GM19238 (cell line): ENCODE measurements around the gene PLAGL2.
"Not testable (repeated sequence)": the region's sequence is repeated elsewhere in the genome, so short reads cannot be mapped to it uniquely, and the experiment has no call there.

ENCODE experiments used
- DNase-seq: peaks from one replicate; pipeline ENCODE4 v3.0.0; 2011; ENCODE audit warnings: low spot score; ENCODE audit not compliant: insufficient read length

PLAGL2 gene

DNA sequence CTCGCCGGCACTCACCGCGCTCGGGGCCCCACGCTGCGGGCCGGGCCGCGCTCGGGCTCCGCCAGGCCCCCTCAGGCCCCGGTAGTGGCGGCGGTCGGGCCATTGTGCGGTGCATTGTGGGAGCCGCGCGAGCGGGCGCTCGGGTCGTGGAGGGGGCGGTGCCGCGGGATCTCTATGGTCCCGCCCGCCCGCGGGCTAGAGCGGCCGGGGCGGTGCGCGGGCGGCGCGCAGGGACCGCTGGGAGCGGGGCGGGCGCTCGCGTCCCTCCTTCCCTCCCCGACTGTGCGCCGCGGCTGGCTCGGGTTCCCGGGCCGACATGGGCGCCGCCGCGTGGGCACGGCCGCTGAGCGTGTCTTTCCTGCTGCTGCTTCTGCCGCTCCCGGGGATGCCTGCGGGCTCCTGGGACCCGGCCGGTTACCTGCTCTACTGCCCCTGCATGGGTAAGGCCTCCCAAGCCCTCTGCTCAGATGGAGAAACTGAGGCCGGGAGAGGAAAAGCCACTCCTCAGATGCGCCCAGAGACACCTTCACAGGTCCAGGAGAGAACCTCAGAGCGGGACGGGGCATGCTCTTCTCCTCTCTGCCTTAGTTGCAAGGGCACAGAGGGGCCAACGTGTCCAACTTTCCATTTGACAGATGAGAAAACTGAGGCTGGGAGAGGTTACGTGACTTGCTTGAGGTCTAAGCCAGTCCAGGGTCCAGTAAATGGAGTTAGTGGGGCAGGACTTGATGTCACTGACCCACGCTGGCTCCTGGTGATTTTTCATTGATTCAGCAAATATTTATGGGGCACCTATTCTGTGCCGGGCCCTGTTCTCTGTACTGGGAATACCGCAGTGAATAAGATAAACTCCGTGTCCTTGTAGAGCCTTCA, at the start of gene PLAGL2, which contains the start of gene POFUT1:
Gene PLAGL2 (minus strand): TSS at position 118 of the 873 bp plus-strand sequence. CDS start 5,565 bp downstream, outside the sequence.
Gene POFUT1 (plus strand): TSS at position 255 of the 873 bp plus-strand sequence. CDS start 62 bp downstream, at position 317.
- DNase-seq = peak; percentile 99

DNA sequence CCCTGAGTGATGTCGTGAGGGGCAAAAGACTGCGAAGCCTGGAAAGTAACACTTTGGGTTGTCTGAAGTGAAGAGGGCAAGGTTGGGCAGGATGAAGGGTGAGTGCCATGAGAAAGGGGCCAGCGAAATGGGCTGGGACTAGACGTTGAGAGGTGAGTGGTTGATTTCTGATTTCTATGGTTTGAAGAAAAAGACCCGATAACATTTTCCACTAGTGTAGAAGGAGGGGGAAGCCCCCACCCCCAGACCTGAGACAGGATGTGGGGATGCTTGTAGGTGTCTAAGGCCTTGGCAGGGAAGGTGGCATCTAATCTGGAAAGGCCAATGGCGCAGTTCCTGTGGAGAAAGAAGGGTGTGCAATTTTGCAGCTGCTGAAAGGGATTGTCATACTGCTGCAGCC, 44.6 kb upstream of the PLAGL2 start:
- DNase-seq = no peak

- no peak for DNase-seq
Observed at GRCh38 chr20:32251470-32251869, 43.9 kb upstream of the PLAGL2 start.

- no peak for DNase-seq
Observed at GRCh38 chr20:32249030-32249738, 41.6 kb upstream of the PLAGL2 start.

- no peak for DNase-seq
Observed at GRCh38 chr20:32248043-32248442, 40.5 kb upstream of the PLAGL2 start.

DNA sequence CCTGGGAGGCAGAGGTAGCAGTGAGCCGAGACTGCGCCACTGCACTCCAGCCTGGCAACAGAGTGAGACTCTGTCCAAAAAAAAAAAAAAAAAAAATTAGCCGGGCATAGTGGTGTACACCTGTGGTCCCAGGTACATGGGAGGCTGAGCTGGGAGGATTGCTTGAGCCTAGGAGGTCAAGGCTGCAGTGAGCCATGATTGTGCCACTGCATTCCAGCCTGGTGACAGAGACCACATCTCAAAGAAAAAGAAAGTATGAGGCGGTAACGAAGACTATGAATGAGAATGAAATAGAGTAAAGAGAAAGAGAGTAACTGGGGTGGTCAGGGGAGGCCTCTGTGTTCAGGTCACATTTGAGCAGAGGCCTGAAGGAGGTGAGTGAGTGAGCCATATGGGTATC, 38.7 kb upstream of the PLAGL2 start:
- not testable (repeated sequence) for DNase-seq

GRCh38 chr20:32244959-32245358, 37.4 kb upstream of the PLAGL2 start:
- no peak for DNase-seq

DNA sequence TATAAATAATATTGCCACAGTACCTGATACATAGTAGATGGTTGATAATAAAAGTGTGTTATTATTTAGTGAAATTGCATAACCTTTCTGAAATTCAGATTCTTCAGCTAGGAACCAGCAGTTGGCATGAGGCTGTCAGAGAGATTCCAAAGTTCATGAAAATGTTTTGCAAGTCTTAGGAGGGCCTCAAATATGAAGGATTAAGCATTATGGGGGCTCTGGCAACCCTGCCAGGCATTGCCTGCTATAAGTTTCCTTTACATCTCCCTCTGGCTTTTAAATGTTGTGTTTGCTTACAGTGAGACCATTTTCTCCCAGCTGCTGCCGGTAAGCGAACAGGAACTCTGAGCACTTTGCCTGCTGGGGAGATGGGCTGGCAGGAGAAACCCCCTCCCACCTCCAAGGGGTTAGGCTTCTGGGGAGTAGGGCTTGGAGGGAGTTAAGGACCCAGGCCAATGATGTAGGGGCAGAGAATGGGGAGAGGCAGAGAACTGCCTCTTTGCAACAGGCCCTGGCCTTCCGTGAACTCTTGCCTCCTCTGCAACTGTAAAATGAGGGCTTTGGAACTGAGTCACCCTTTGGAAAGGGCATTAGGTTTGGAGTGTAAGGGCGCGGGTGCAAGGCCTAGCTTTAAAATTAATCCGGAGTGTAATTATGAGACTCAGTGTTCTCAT, 36.7 kb upstream of the PLAGL2 start:
- no peak for DNase-seq

DNA sequence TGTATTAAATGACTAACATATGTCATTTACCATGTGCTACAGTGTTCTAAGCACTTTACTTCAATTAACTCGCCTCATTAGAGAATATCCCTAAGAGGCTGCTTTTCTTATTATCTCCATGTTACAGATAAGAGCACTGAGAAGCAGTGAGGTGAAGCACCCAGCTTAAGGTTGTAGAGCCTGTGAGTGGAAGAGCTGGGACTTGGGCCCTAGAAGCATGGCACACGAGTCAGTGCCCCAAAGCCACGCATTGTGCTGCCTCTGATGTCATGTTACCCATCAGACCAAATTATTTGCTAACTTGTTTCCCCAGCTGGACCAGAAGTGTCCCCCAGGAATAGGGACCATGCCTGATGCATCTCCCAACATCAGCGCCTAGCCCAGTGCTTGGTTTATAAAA, 34.3 kb upstream of the PLAGL2 start:
- DNase-seq = no peak

DNA sequence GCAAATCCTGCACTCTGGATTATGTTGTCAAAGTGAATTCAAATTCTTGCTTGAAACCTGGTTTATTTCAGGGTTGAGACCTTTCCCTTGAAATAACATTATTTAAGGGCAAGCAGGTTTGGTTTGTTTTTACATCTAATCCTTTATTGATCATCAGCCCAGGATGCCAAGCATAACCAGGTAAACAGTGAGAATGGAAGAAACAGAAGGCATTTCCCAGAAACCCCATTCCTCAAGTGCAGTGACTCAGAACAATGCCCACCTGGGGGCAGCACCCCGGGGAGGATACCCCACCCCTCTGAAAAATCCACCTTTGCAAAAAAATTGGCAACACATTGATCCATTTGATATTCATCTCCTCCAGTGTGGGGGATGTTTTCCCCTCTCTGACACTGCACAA, 32.7 kb upstream of the PLAGL2 start:
- DNase-seq = no peak

- DNase-seq = no peak
Observed at GRCh38 chr20:32238483-32239425, 31.2 kb upstream of the PLAGL2 start.

GRCh38 chr20:32237419-32237818, 29.9 kb upstream of the PLAGL2 start:
- DNase-seq = no peak

DNA sequence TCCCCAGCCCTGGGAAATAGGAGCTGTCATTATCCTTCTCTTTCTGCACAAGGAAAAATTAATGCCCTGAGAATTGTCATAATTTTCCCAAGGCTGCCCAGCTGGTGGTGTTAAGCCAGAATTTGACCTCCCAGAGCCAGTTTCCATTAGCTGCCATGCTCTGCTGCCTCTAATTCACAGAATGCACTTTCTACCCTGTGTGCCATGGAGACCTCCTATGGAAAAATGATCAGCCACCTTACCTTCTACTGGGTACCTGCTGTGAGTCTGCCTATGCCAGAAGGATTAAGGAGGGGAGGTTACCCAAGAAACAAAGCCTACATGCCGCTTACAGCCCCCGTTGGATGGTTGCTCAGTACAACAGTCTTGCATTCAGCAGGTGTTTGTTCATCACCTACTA, 29.3 kb upstream of the PLAGL2 start:
- no peak for DNase-seq

DNA sequence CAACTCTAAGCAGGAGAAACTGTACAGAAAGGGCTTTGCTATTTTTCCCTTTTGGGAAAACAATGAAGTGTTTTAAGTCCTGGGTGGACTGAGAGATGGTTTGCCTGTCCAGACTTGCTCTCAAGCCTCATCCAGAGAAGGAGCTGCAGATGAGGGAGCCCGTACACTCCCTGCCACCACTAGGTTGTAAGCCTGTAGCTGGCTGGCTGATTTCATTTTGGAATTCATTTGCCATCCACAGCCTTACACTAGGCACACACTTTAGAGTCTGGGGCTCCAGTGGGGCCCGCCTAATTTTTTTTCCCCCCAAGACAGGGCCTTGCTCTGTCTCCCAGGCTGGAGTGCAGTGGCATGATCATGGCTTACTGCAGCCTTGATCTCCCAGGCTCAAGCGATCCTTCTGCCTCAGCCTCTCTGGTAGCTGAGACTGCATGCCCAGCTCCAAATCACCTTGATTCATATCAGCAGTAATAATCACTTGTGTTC, 28.5 kb upstream of the PLAGL2 start:
- no peak for DNase-seq

GRCh38 chr20:32235331-32236047, 27.9 kb upstream of the PLAGL2 start:
- DNase-seq = no peak

DNA sequence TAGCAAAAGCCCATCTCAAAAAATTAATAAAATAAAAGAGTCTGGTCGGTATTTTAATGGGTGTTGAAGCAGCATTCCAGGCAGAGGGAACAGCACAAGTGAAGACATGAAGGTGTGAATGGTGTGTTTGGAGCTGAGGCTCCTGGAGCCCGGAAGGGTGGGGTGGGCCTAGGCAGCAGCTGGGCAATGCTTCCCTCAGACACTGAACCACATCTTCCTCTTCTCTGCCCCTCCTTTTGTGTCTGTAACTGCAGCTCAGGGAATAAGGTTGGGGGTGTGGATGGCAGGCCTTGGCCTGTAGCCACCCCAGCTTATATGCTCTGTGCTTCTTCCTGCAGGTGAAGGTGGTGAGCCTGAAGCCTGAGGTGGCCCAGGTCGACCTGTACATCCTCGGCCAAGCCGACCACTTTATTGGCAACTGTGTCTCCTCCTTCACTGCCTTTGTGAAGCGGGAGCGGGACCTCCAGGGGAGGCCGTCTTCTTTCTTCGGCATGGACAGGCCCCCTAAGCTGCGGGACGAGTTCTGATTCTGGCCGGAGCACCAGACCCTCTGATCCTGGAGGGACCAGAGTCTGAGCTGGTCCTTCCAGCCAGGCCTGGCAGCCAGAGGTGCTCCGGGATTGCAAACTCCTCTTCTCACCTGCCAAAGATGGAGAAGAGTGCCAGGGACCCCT, 26.7 kb upstream of the PLAGL2 start:
- no peak for DNase-seq

- no peak for DNase-seq
Observed at GRCh38 chr20:32233286-32233685, 25.7 kb upstream of the PLAGL2 start.

DNA sequence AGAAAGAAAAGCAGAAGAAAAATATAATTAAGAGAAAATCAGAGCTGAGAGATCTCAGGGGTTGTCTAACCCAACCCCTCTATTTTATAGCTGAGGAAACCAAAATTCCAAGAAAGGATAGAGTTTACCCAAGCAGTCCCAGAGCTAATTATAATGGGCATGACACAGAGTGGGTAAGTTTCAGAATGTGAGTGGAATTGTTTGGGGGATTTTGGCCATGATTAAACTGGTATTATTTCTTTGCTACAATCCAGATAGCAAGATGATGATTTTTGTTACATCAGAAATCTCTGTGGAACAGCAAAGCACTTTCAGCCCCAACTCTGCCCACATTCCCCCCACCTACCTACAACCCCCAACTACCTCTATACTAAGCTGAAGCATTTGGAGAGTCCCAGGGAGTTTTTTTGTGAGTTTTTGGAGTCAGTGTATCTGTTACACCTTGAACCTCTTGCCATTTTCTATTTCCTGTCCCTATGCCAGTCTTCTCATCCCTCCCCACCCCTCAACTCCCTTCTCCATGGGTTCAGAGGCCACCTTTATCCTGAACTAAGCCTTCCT, 24.9 kb upstream of the PLAGL2 start:
- DNase-seq = no peak

- DNase-seq = no peak
Observed at GRCh38 chr20:32231847-32232246, 24.3 kb upstream of the PLAGL2 start.
